WI38 (cell line): Measurements from ENCODE around the gene PELI1.

Experiments used
- H3K4me3 ChIP-seq: 2 replicates; pipeline ENCODE4 v1.5.1; 2011; ENCODE audit warnings: low read depth, mild to moderate bottlenecking, control low read depth, low read length
- TF ChIP-seq, protein P1 (sequence below): IDR thresholded peaks from 2 replicates; pipeline ENCODE4 v1.5.1; 2012; ENCODE audit warnings: low read depth, mild to moderate bottlenecking, control low read depth, low read length

PELI1 gene

DNA sequence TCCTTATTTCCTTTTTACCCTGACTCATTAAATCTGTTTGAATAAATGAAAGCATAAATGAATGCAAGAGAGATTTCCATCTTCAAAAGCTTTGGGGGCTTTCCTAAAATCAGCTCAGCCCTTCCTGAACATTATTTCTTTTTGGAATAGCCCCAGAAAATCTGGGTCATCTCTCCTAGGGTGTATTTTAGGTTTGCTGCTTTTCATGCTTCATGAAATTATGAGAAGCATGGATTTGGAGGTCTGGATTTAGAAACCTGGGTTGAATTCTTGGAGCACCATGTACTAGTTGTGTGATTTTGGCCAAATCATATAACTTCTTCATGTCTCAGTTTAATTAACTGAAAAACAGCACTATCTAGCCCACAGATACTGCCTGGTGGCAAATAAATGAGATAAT lies 24.0 kb upstream of the PELI1 start:
- TF ChIP-seq, protein P1, sequence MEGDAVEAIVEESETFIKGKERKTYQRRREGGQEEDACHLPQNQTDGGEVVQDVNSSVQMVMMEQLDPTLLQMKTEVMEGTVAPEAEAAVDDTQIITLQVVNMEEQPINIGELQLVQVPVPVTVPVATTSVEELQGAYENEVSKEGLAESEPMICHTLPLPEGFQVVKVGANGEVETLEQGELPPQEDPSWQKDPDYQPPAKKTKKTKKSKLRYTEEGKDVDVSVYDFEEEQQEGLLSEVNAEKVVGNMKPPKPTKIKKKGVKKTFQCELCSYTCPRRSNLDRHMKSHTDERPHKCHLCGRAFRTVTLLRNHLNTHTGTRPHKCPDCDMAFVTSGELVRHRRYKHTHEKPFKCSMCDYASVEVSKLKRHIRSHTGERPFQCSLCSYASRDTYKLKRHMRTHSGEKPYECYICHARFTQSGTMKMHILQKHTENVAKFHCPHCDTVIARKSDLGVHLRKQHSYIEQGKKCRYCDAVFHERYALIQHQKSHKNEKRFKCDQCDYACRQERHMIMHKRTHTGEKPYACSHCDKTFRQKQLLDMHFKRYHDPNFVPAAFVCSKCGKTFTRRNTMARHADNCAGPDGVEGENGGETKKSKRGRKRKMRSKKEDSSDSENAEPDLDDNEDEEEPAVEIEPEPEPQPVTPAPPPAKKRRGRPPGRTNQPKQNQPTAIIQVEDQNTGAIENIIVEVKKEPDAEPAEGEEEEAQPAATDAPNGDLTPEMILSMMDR: no peak
- no peak overlapping the region for H3K4me3 ChIP-seq

DNA sequence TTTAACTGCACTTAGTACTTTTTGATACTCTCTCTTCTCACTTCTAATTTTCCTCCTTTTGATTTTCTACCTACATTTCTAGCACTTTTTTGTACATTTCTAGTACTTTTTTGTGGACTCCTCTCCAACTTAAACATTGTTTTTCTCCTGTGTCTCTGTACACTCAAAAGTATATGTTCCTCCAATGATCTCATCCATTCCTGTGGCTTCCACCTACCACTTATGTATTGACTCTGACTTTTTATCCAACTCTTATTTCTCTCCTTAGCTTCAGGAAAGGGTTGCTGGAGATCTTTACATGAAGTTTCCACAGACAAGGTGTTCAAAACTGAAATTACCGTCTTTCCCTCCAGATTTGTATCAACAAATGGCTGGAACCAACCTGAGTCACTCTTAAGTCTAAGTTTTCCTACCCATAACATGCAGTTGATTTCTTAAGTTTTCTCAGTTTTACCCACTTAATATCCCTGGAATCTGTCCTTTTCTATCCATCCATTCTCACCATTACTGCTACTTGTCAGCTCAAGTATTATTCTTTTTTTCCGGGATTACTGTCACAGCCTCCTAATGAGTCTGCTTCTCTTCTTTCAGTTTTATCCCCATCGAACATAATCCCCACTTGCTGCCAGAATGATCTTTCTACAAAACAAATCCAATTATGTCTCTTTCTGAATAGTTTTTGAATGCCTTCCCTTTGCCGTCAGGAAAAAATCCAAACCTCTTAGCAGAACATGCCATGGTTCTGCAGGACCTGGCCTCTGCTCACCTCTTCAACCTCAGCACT lies 22.6 kb upstream of the PELI1 start:
- TF ChIP-seq, protein P1: no peak
- no peak overlapping the region for H3K4me3 ChIP-seq

DNA sequence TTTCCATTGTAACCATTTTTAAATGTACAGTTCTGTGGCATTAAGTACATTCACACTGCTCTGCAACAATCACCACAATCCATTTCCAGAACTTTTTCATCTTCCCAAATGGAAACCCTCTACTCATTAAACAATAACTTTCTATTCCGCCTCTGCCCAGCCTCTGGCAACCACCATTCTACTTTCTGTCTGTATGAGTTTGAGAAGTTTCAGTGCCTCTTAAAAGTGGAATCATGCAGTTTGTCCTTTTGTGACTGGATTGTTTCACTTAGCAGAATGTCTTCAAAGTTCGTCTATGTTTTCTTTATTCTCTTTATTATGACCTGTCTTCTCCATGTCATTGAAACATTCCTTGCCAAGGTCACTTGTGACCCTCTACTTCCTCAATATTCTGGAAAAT lies 22.0 kb upstream of the PELI1 start:
- no peak overlapping the region for H3K4me3 ChIP-seq
- TF ChIP-seq, protein P1: no peak

DNA sequence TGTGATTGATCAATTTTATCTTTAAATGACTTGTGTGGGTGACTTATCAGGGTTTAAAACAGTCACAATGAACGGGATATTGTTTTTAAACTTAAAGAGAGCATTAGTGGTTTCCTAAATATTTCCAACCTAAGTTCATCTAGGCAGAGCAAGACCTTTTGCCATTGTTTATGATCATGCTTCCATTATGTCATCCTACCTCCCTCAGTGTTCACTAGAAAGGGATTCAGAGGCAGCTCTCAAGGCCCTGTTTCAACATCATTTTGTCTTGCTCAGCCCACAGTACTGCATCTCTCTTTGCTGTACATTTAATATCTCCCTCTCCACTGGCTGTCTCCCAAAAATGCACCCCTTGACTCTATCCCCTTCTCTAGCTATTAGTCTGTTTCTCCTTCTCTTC lies 21.5 kb upstream of the PELI1 start:
- TF ChIP-seq, protein P1: no peak
- no peak overlapping the region for H3K4me3 ChIP-seq

DNA sequence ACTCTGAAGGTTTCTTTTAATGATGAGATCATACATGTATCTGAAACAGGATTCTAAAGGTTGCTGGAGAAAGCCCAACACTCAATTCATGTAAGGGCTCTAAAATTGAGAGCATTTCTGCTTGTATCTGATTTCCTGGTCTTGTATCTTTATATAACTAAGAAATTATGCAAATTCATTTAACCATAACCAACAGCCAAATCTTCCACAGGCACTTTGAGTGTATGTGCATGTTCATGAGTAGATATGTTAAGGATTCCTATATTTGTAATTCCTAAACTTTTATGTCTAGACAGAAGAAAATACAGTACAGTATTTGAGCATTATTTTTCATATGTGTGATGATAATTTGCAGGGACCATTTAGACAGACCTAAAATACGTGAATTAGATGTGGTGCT lies 20.4 kb upstream of the PELI1 start:
- TF ChIP-seq, protein P1: no peak
- no peak overlapping the region for H3K4me3 ChIP-seq

DNA sequence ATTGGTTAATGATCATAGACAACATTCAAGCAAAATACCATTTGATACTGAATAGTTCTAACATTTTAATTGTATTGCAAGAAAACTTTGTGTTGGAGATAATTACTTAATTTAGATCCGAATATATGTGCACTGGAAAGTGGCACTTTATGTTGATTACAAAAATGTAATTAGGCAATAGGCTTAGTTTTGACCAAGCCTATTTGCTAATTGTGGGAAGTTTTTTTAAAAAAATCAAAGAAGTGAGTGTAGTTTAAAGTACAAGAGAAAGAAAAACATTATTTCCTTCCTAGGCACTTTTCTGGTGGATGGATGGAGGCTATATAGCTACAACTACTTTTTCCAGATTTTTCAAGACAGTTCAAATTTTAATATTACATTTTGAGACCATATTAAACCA lies 18.3 kb upstream of the PELI1 start:
- H3K4me3 ChIP-seq: no peak overlapping the region
- TF ChIP-seq, protein P1: no peak

DNA sequence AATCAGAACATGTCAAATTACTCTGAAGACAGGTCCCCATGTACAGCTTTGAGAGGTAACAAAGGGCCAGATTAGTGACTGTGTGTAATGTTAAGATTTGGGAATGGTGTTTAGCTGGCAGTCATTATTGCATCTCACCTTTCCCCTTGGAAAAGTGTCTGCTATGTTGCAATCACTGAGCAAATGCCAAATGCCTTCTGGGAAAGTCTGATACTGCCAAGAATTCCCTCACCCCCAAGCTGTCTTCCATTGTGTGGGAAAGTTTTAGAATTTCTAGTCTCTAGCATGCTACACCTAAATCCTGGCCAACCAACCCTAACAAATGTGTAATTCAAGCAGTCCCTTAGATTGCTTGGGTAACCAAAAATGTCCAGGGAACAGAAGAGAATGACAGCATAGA lies 13.6 kb upstream of the PELI1 start:
- TF ChIP-seq, protein P1: no peak
- no peak overlapping the region for H3K4me3 ChIP-seq
